Glutamatergic neuron (in vitro differentiated cells): ENCODE results near the gene POLR1E. TPM values are rescaled to one million over a fixed set of nuclear protein-coding genes. Genes with fewer than 3 reads are reported as not detected.
"Not testable (repeated sequence)": the region's sequence is repeated elsewhere in the genome, so short reads cannot be mapped to it uniquely, and the experiment has no call there.

Experiments used
- DNase-seq: peaks from one replicate; pipeline ENCODE4 v3.0.0; 2022
- H3K27ac Mint-ChIP-seq: one replicate; pipeline ENCODE4 v1.8.0; 2020; ENCODE audit warnings: mild to moderate bottlenecking, mixed read lengths, inconsistent platforms; ENCODE audit not compliant: unreplicated experiment
- H3K27me3 Mint-ChIP-seq: one replicate; pipeline ENCODE4 v1.8.0; 2020; ENCODE audit warnings: mild to moderate bottlenecking, moderate library complexity, mixed read lengths, inconsistent platforms; ENCODE audit not compliant: unreplicated experiment
- H3K36me3 Mint-ChIP-seq: one replicate; pipeline ENCODE4 v1.8.0; 2020; ENCODE audit warnings: mild to moderate bottlenecking, mixed read lengths, inconsistent platforms; ENCODE audit not compliant: unreplicated experiment
- H3K4me1 Mint-ChIP-seq: one replicate; pipeline ENCODE4 v1.8.0; 2020; ENCODE audit warnings: mild to moderate bottlenecking, low read depth, mixed read lengths, inconsistent platforms; ENCODE audit not compliant: unreplicated experiment
- H3K4me3 Mint-ChIP-seq: one replicate; pipeline ENCODE4 v1.8.0; 2020; ENCODE audit warnings: mild to moderate bottlenecking, mixed read lengths, inconsistent platforms; ENCODE audit not compliant: unreplicated experiment
- H3K9me3 Mint-ChIP-seq: one replicate; pipeline ENCODE4 v1.8.0; 2020; ENCODE audit warnings: mild to moderate bottlenecking, moderate library complexity, mixed read lengths, inconsistent platforms; ENCODE audit not compliant: unreplicated experiment
- total RNA-seq: library from RNA; stranded (reverse); fragmentation: NEBNext Ultra II Directional; extraction: Animal tissue kit (Norgen Biotek cat#: 25700); gene quantifications from one replicate; pipeline ENCODE4 v1.2.1, GENCODE V29; 2021; ENCODE audit not compliant: unreplicated experiment
- TF ChIP-seq, protein P1 (sequence below): fragments of 200-600 bp; sonication (generic); IDR thresholded peaks from one replicate; pipeline ENCODE4 v1.5.0; 2021; ENCODE audit not compliant: partially characterized antibody, unreplicated experiment

The POLR1E gene
- total RNA-seq, 1 donor from 2014 or later, result 58.2 TPM

DNA sequence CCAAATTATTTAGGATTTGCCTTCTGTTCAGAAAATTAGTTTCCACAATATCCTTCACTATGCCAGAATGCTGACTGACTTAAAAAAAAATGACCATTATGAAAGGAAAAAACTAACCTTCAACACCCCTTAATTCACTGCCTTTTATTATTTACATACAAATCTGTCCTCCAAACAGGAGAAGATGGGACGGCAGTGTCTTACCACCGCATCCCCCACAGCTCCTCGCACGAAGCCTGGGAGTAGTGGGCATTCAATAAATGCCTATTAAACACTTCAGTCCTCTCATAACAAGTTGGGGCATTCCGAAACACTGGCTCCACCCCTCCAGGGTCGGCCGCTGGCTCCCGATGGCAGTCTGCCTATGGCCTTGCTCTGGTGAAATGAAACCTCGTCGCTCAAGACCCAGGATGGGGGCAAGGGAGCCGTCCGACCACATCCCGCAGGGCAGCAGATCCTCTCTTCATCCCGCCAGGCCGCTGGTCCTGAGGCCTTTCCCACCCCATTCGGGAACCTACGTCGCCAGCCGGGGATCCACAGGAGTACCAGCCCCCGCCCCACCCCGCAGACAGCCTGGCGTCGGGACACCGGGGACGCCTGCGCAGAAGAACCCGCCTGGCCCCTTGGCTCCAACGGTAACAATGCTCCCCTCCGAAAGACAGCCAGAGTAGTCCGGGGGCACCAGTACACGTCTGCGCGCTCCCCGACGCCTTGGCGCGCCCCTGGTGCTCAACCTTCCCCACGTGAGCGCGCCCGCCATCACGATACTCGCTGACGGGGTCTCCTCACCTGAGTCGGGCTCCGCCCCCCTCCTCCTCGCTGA lies 21.1 kb upstream of the POLR1E start:
- Mint-ChIP-seq H3K27ac (peak overlapping the region; percentile 92), H3K4me1 (peaks cover 18% of the 10 kb centered on the region), H3K36me3 (no peaks in the 10 kb centered on the region), H3K27me3 (peaks cover 9% of the 10 kb centered on the region), H3K4me3 (peak overlapping the region; percentile 99), H3K9me3 (peaks cover 9% of the 10 kb centered on the region)
- peak; percentile 77 for DNase-seq
- TF ChIP-seq, protein P1, sequence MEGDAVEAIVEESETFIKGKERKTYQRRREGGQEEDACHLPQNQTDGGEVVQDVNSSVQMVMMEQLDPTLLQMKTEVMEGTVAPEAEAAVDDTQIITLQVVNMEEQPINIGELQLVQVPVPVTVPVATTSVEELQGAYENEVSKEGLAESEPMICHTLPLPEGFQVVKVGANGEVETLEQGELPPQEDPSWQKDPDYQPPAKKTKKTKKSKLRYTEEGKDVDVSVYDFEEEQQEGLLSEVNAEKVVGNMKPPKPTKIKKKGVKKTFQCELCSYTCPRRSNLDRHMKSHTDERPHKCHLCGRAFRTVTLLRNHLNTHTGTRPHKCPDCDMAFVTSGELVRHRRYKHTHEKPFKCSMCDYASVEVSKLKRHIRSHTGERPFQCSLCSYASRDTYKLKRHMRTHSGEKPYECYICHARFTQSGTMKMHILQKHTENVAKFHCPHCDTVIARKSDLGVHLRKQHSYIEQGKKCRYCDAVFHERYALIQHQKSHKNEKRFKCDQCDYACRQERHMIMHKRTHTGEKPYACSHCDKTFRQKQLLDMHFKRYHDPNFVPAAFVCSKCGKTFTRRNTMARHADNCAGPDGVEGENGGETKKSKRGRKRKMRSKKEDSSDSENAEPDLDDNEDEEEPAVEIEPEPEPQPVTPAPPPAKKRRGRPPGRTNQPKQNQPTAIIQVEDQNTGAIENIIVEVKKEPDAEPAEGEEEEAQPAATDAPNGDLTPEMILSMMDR, result no peak

DNA sequence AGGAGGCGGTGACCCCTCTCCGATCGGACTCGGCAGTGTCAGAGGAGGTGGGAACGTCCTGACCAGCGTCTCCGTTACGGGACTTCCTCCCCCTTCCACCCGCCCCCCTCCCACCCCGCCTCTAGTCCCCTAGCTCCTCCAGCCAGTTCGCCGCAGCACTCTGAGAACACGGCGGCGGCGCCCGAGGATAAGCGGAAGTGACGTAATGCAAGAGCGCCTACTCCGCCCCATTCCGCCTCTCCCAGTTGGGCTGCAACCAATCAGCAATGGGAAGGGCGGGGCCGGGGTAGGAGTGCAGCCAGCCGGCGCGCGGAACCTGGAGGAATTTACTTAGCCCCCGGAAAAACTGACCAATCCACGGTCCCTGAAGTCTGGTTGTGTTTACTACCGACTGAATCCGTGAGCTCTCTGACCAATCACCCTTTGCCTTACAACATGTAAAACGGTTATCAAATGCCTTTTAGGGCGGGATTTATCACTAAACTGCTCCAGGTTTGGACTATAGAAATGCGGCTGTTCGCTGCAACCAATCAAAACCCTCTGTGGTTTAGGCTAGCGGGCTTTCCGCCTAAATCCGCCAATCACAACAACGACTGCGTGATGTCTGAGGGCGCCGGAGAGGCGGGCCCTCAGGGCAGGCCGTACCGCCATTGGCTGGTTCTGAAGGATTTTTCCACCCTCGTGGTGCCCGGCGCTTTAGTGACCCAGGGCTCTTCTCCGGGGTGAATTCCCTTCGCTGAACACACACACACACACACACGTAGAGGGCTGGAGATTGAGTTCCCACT lies 20.3 kb upstream of the POLR1E start, which contains the start of gene ZBTB5:
Gene ZBTB5 (minus strand): TSS at position 202 of the 788 bp plus-strand sequence. CDS start 22,899 bp downstream, outside the sequence.
- Mint-ChIP-seq H3K27ac (peak within 1 kb of the TSS; percentile 95), H3K9me3 (peaks cover 9% of the 10 kb centered on the region), H3K36me3 (no peaks in the 10 kb centered on the region), H3K4me3 (peak within 1 kb of the TSS; percentile 99), H3K27me3 (peaks cover 9% of the 10 kb centered on the region), H3K4me1 (peaks cover 18% of the 10 kb centered on the region)
- DNase-seq, result peak; percentile 98
- TF ChIP-seq, protein P1, result no peak

DNA sequence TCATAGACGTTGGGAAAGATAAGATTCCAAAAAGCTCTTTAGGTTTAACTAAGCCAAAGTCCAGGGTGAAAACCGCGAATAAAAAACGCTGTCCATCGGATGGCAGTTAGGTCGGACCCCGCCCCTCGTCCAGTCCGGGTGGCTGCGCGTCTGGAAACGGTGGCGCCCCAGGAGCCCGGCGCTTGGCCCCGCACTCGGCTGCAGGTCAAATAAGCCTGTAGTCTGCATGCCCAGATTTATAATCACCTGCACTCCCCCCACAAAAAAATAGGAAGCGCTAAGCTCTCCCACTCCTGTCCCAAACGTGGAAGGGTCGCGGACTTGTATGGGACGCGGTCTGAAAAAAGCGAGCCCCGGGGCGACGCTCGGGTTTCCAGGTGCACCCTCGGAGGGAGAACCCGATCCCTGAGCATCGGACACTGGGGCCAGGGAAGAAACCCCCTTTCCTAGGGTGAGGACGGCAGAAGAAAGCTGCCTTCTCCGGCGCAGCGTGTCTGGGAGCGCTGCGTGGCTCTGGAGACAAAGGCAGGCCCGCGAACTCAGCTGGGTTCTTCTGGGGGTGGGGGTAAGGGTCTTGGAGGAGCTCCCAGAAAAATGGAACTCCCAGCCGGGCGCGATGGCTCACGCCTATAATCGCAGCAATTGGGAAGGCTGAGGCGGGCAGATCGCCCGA lies 19.6 kb upstream of the POLR1E start:
- peak overlapping the region; percentile 95 for H3K27ac Mint-ChIP-seq
- peak overlapping the region; percentile 99 for H3K4me3 Mint-ChIP-seq
- peaks cover 9% of the 10 kb centered on the region for H3K9me3 Mint-ChIP-seq
- no peaks in the 10 kb centered on the region for H3K36me3 Mint-ChIP-seq
- peaks cover 18% of the 10 kb centered on the region for H3K4me1 Mint-ChIP-seq
- TF ChIP-seq, protein P1, result no peak
- H3K27me3 Mint-ChIP-seq, result peaks cover 9% of the 10 kb centered on the region
- peak; percentile 80 for DNase-seq

DNA sequence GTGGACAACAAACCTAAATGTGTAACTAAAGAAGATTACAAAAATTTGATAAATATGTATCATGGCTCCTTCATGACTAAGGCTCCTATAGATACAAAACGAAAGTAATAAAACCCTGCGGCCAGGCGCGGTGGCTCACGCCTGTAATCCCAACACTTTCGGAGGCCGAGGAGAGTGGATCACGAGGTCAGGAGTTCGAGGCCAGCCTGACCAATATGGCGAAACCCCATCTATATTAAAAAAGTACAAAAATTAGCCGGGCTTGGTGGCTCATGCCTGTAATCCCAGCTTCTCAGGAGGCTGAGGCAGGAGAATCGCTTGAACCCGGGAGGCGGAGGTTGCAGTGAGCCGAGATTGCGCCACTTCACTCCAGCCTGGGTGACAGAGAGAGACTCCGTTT lies 18.2 kb upstream of the POLR1E start:
- H3K4me3 Mint-ChIP-seq, H3K27ac Mint-ChIP-seq, H3K9me3 Mint-ChIP-seq, H3K36me3 Mint-ChIP-seq, H3K27me3 Mint-ChIP-seq, DNase-seq: not testable (repeated sequence)
- H3K4me1 Mint-ChIP-seq, result peaks cover 18% of the 10 kb centered on the region

DNA sequence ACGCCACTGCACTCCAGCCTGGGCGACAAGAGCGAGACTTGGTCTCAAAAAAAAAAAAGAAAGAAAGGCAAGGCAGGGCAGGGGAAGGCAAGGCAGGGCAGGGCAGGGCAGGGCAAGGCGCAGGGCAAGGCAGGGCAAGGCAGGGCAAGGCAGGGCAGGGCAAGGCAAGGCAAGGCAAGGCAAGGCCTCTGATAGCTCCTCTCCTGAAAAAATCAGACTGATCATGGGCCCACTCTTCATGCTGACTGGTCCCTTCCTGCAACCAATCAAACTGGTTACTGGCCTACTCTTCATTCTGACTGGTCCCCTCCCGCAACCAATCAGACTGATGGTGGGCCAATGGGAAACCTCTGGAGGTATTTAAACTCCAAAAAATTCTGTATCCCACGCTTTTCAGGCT lies 17.1 kb upstream of the POLR1E start:
- peaks cover 11% of the 10 kb centered on the region for H3K9me3 Mint-ChIP-seq
- H3K4me1 Mint-ChIP-seq, result peaks cover 10% of the 10 kb centered on the region
- no peak for DNase-seq
- H3K27me3 Mint-ChIP-seq, result peaks cover 7% of the 10 kb centered on the region
- no peak overlapping the region for H3K27ac Mint-ChIP-seq
- no peak overlapping the region for H3K4me3 Mint-ChIP-seq
- TF ChIP-seq, protein P1, result no peak
- no peaks in the 10 kb centered on the region for H3K36me3 Mint-ChIP-seq
